Adrenal gland (tissue), 12 donors: Measurements from ENCODE around the gene CHMP4A. TPM values are rescaled to one million over a fixed set of nuclear protein-coding genes. Genes with fewer than 3 reads are reported as not detected.

Experiments
- DNase-seq, 7 donors: peaks; one replicate each; pipeline ENCODE4 v3.0.0-alpha.2; 2019 to 2020
- H3K27ac ChIP-seq, 5 donors: fragments of 200-600 bp; sonication (generic) in 4 of 5; 1 replicate in 3 of 5; 2 replicates in 2 of 5; pipeline versions ENCODE4 v1.5.1 to v1.8.0; 2016 to 2020; ENCODE audit warnings: mild to moderate bottlenecking in 1 of 5
- H3K27me3 ChIP-seq: fragments of 200-600 bp; 2 replicates; pipeline ENCODE4 v1.8.0; 2021
- H3K36me3 ChIP-seq, 2 donors: fragments of 200-600 bp; replicated peaks in 1 of 2; 1 replicate in 1 of 2; 2 replicates in 1 of 2; pipeline versions ENCODE4 v1.5.1 to v1.8.0; 2018 to 2022
- H3K4me1 ChIP-seq, 2 donors: fragments of 200-600 bp; replicated peaks in 1 of 2; 1 replicate in 1 of 2; 2 replicates in 1 of 2; pipeline versions ENCODE4 v1.5.1 to v1.8.0; 2018 to 2021
- H3K4me3 ChIP-seq, 4 donors: fragments of 200-600 bp; sonication (generic) in 3 of 4; one replicate each; pipeline ENCODE4 v1.5.1; 2016 to 2018
- H3K9me3 ChIP-seq, 3 donors: fragments of 200-600 bp; sonication (generic) in 1 of 3; replicated peaks in 1 of 3; 1 replicate in 2 of 3; 2 replicates in 1 of 3; pipeline versions ENCODE4 v1.5.1 to v1.8.0; 2016 to 2021
- CTCF ChIP-seq, 6 experiments: fragments of 450-650 bp in 4 of 6; fragments of 200-600 bp in 2 of 6; sonication (generic) in 1 of 6; IDR thresholded peaks; 1 replicate in 5 of 6; 2 replicates in 1 of 6; pipeline versions ENCODE4 v1.5.1 to v1.8.0; 2016 to 2021; ENCODE audit warnings: antibody characterized with exemption in 6 of 6, mild to moderate bottlenecking in 2 of 6, moderate library complexity in 1 of 6
- POLR2A ChIP-seq, 2 donors: fragments of 450-650 bp; IDR thresholded peaks; one replicate each; pipeline ENCODE4 v1.6.1; 2017; ENCODE audit warnings: antibody characterized with exemption in 2 of 2, mild to moderate bottlenecking in 2 of 2, moderate library complexity in 1 of 2
- WGBS, 4 donors: extraction: QIAGEN DNeasy Blood & Tissue Kit in 2 of 4; methylation state at CpG; one replicate each; pipeline versions ENCODE4 v1.1.5 to v1.1.7; 2013 to 2017; 5-methylcytosine and 5-hydroxymethylcytosine counted together
- intact Hi-C, 2 donors: fragments of 100-400 bp; cut with DNase I; formaldehyde crosslinking; loops; one replicate each; pipeline versions ENCODE4 v1.14.1 to v1.15.0; 2022 to 2023
- polyA plus RNA-seq, 3 donors: library from polyadenylated mRNA; stranded (reverse); fragments of 200-250 nt in 2 of 3; fragments of 350-450 nt in 1 of 3; fragmentation: Illumina TruSeq in 1 of 3; extraction: RNeasy Lipid Tissue Mini Kit (QIAGEN cat#74804) in 1 of 3; gene quantifications; one replicate each; pipeline ENCODE4 v1.2.3, GENCODE V29; 2013 to 2014
- total RNA-seq, 9 donors: library from RNA; depleted of rRNA in 4 of 9; stranded (reverse); fragments of >200 nt in 4 of 9; fragments of 120-200 nt in 1 of 9; fragmentation: NEBNext Ultra II Directional in 1 of 9; extraction: Animal tissue kit (Norgen Biotek cat#: 25700) in 1 of 9; gene quantifications; one replicate each; pipeline versions ENCODE4 v1.1.0 to v1.2.4, GENCODE V29; 2013 to 2023
- donor health status: healthy with polysubstance abuse.
- donor health status: Bipolar disorder and iron deficiency.
- donor health status: DM: yes; HTN: yes; CAD: no.
- donor health status: DM: no; HTN: no; CAD: no.
- donor health status: DM: no; HTN: no; CAD: no.
- donor health status: DM: yes; HTN: yes; CAD: no.

CHMP4A gene
- total and polyA plus RNA-seq, 12 donors = 32.9 to 118 (median 59.0) TPM

- no peaks in the 10 kb centered on the region for H3K27me3 ChIP-seq
- DNase-seq = no peak
- peaks cover 0 to 6% of the 10 kb centered on the region in 2 donors for H3K4me1 ChIP-seq
- TF ChIP-seq POLR2A (IDR thresholded peaks at IDR 0.05) = no peak
- TF ChIP-seq CTCF (IDR thresholded peaks at IDR 0.05) = no peak
- WGBS, 4 donors = 59 to 70% (median 65%) methylated on average over 21 to 30 of the region's 30 CpGs
- peaks cover 0 to 18% of the 10 kb centered on the region in 2 donors for H3K36me3 ChIP-seq
- intact Hi-C loops = no loop called here
- peak overlapping the region in 1 of 4 donors; percentile 38 for H3K4me3 ChIP-seq
- no peaks in the 10 kb centered on the region for H3K9me3 ChIP-seq
- H3K27ac ChIP-seq = peak overlapping the region in 1 of 5 donors; percentile 54
Observed at GRCh38 chr14:24172261-24172860, 40.9 kb downstream of the CHMP4A start.

- 14 to 31% (median 26%) methylated on average over 21 to 63 of the region's 63 CpGs for WGBS, 4 donors
- Histone ChIP-seq H3K4me3 (peak within 1 kb of the TSS in 1 of 4 donors; percentile 38), H3K4me1 (peaks cover 0 to 6% of the 10 kb centered on the region in 2 donors), H3K27me3 (no peaks in the 10 kb centered on the region), H3K36me3 (peaks cover 0 to 18% of the 10 kb centered on the region in 2 donors), H3K9me3 (no peaks in the 10 kb centered on the region), H3K27ac (peak within 1 kb of the TSS in 2 of 5 donors; percentile 45 to 54)
- peak; percentile 69 to 98 (median 81) for DNase-seq
- intact Hi-C loops = no loop called here
- TF ChIP-seq POLR2A (IDR thresholded peaks at IDR 0.05) (no peak), CTCF (IDR thresholded peaks at IDR 0.05) (no peak)
Observed at GRCh38 chr14:24171422-24172260, 41.6 kb downstream of the CHMP4A start, which contains the start of gene REC8. TSS of gene REC8 (plus strand) at chr14:24172080. CDS start at chr14:24172553, 473 bp downstream.

- TF ChIP-seq CTCF (IDR thresholded peaks at IDR 0.05) (no peak), POLR2A (IDR thresholded peaks at IDR 0.05) (no peak)
- no peaks in the 10 kb centered on the region for H3K9me3 ChIP-seq
- H3K4me1 ChIP-seq = peaks cover 0 to 17% of the 10 kb centered on the region in 2 donors
- WGBS, 4 donors = 71 to 82% (median 81%) methylated on average over 3 of the region's 3 CpGs
- no peak for DNase-seq
- intact Hi-C loops = no loop called here
- no peaks in the 10 kb centered on the region for H3K27me3 ChIP-seq
- peaks cover 0 to 54% of the 10 kb centered on the region in 2 donors for H3K36me3 ChIP-seq
- H3K27ac ChIP-seq = no peak overlapping the region
- H3K4me3 ChIP-seq = no peak overlapping the region
Observed at GRCh38 chr14:24167469-24168114, 45.7 kb downstream of the CHMP4A start.

- intact Hi-C loops = no loop called here
Observed at GRCh38 chr14:24165785-24166184, 47.5 kb downstream of the CHMP4A start.

More at GRCh38 chr14:24165785-24166184, 47.5 kb downstream of the CHMP4A start:
- TF ChIP-seq CTCF (IDR thresholded peaks at IDR 0.05) (no peak), POLR2A (IDR thresholded peaks at IDR 0.05) (no peak)
- Histone ChIP-seq H3K27me3 (no peaks in the 10 kb centered on the region), H3K4me3 (no peak overlapping the region), H3K36me3 (peaks cover 0 to 56% of the 10 kb centered on the region in 2 donors), H3K4me1 (peaks cover 9 to 22% of the 10 kb centered on the region in 2 donors), H3K27ac (no peak overlapping the region), H3K9me3 (no peaks in the 10 kb centered on the region)
- 86 to 92% (median 87%) methylated on average over 5 of the region's 5 CpGs for whole genome bisulfite sequencing, 4 donors
- no peak for DNase-seq
